Measurements from ENCODE around the gene DNAAF8.
"Not testable (repeated sequence)": the region's sequence is repeated elsewhere in the genome, so short reads cannot be mapped to it uniquely, and the experiment has no call there.

DNAAF8 gene

DNA sequence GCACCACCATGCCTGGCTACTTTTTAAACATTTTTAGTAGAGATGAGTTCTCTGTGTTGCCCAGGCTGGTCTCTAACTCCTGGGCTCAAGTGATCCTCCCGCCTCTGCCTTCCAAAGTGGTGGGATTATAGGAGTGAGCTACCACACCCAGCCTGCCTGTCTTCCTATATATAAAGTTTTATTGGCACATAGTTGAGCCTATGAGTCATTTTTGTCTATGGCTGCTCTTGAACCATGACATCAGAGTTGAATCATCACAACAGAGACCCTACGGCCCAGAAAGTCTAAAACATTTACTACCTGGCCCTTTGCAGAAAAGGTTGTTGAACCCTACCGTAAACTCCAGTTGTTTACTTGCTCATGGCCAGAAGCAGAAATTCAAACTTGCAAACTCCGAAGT lies 45.9 kb downstream of the DNAAF8 start:
- no peak for DNase-seq (ENCODE audit: low read depth in 1 of 2, low spot score in 1 of 2)

DNA sequence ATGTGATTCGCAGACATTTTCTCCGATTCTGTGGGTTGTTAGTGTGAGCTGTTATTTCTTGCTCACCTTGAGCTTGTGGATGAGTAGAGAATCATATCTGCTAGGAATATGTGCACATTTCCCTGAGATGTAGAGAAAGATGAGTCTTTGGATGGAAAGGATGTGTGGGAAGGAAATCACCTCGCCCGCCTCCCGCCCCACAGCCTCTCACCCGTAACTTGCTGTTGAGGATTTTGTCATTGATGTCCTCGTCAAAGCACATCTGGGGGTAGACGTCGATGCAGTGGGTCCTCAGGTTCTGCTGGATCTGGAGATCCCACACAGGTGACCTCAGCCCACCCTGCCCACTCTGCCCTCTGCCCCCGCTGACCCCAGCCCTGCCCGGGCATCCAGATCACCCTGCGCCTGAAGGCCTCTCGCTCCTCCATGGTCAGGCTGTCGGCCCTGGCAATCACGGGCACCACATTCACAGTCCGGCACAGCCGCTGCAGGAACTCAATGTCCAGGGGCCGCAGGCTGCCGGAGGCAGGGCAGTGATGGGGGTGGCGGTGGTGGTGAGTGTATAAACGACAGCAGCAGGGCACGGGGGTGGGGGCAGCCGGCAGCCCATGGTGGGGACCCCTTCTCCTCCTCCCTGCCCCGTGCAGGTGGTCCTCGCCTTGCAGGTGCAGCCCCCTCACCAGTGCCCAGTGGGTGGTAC lies 49.1 kb downstream of the DNAAF8 start:
- DNase-seq (ENCODE audit: low read depth in 1 of 2, low spot score in 1 of 2): no peak

DNA sequence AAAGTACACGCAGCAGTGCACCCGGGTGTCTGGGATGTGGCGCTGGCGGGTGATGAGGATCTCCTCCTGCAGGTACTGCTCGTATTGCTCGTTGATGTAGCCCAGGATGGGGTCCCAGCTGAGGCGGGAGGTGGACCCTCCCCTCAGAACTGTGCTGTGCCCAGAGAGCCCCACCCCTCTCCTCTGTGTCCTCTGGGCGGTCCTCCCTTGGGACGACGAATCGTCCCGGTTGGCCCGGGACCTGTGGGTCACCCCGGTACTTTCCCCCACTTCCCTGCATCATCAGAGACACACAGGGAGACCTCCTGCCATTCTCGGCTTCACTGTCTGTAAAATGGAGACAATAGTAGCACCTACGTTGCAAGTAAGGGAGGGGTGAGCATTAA lies 49.6 kb downstream of the DNAAF8 start:
- no peak for DNase-seq (ENCODE audit: low read depth in 1 of 2, low spot score in 1 of 2)

DNA sequence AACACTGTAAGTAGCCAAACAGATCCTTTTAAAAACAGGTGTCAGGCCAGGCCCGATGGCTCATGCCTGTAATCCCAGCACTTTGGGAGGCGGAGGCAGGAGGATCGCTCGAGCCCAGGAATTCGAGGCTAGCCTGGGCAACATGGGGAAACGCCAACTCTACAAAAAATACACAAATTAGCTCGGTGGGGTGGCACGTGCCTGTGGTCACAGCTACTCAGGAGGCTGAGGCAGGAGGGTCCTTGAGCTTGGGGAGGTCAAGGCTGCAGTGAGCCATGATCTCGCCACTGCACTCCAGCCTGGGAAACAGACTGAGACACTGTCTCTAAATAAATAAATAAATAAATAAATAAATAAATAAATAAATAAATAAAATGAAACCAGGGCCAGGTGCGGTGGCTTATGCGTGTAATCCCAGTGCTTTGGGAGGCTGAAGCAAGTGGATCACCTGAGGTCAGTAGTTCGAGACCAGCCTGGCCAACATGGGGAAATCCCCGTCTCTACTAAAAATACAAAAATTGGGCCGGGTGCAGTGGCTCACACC lies 50.2 kb downstream of the DNAAF8 start:
- DNase-seq (ENCODE audit: low read depth in 1 of 2, low spot score in 1 of 2): not testable (repeated sequence)

DNA sequence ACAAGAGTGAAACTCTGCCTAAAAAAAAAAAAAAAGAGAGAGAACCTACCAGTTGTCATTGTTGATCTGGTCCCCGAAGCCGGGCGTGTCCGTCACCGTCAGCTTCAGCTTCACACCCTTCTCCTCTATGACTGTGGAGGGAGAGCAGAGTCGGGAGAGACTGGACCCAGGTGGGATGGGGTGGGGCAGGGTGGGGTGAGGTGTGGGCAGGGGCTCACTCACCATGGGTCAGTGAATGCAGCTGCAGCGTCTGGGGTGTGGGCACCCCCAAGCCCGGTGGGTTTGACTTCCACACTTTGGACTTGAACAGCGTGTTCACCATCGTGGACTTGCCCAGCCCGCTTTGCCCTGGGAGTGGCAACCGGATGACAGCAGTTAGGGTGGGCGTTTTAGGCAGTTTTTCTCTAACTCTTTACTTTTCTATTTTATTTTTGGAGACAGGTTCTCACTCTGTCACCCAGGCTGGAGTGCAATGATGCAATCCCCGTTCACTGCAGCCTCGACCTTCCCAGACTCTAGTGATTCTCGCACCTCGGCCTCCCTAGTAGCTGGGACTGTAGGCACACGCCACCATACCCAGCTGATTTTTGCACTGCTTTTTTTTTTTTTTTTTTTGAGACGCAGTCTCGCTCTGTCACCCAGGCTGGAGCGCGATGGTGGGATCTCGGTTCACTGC lies 51.6 kb downstream of the DNAAF8 start:
- DNase-seq (ENCODE audit: low read depth in 1 of 2, low spot score in 1 of 2): no peak

DNA sequence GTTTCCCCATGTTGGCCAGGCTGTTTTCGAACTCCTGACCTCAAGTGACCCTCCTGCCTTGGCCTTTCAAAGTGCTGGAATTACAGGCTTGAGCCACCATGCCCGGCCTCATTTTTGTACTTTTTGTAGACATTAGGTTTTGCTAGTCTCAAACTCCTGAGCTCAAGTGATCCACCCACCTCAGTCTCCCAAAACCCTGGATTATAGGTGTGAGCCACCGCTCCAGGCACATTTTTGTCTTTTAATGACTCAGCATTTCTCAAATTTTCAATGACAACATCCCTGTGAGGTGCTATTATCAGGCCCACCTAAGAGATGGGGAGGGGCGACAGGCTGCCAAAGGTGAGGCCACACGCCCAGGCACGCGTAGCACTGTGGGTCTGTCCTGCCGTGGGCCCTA lies 52.7 kb downstream of the DNAAF8 start:
- no peak for DNase-seq (ENCODE audit: low read depth in 1 of 2, low spot score in 1 of 2)

DNA sequence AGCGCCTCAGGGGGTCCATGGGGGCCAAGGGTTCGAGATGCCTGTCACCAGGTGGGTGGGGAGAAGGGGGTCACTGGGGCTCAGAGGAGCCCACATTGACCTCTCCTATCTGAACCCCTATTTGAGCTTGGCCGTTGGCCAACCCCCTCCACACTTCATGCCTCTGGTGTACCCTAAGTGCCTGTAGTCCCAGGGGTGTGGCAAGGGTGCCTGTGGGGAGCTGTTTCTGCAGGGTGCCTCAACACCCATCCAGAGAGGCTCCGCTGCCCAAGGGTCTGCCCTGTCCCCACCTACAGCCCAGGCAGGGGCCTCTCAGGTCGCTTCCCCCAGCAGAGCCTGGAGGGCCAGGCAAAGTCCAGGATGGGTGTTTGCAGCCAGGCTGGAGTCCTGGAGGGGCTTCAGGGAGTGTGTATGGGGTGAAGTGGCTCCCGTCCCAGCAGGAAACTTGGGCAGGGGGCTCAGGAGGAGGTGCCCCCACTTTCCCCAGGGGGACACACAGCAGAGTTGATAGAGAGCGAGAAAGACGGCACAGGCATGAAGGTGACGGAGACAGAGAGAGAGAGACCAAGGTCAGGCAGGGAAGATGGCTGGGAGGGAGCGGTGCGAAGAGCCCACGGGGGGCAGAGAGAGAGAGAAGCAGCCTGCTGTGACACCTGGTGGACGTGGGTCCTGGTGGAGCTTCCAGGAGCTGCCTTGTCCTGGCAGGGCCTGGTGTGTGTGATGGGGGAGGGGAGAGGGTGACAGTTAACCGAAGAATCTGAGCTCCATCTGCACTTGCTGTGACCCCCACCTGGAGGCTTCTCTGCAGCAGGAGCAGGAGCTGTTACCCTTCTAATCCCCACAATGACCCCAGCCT lies 53.5 kb downstream of the DNAAF8 start, which contains the start of gene SEPTIN12:
Gene SEPTIN12, minus strand, starts transcription at position 719 of the 856 bp plus-strand sequence. Its CDS starts 700 bp downstream, at position 19.
- no peak for DNase-seq (ENCODE audit: low read depth in 1 of 2, low spot score in 1 of 2)

DNA sequence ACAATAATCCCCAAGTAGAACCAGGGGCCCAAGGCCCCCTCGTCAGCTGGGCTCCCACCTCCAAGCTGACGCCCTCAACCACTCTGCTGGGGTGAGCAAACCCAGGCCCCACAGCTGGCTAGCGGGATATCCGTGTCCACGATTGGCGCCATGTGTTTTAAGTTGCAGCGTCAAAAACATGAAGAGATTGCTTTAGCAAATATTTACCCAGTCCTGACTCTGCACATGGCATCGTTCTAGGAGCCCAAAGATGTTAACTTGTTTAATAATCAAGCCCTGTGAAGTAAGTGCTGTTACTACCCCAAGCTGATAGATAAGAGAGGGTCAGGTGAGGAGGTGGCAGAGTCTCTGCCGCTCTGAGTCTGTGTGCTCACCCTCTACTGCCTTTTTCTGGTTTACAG lies 54.2 kb downstream of the DNAAF8 start:
- no peak for DNase-seq (ENCODE audit: low read depth in 1 of 2, low spot score in 1 of 2)

DNA sequence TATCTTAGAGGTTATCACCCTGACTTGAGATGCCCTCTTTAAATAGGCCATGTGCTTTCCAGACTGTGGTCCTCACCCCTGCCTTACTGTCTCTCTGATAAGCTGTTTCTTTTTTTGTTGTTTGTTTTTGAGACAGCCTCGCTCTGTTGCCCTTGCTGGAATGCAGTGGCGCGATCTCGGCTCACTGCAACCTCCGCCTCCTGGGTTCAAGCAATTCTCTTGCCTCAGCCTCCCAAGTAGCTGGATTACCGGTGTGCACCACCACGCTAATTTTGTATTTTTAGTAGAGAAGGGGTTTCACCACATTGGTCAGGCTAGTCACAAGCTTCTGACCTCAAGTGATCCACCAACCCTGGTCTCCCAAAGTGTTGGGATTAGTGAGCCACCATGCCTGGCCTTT lies 54.6 kb downstream of the DNAAF8 start:
- DNase-seq (ENCODE audit: low read depth in 1 of 2, low spot score in 1 of 2): no peak

DNA sequence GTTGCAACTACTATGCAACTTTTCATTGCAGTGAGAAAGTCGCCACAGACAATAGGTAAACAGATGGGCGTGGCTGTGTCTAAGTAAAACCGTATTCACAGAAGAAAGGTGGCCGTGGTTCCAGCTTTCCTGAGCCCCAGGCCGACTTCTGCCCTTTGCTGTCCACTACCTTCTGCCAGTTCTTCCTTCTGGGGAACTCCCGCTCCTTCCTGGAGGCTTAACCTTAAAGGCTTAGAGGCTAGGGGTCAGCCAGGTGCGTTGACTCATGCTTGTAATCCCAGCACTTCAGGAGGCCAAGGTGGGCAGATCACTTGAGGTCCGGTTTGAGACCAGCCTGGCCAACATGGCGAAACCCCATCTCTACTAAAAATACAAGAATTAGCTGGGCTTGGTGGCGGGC lies 55.9 kb downstream of the DNAAF8 start:
- no peak for DNase-seq (ENCODE audit: low read depth in 1 of 2, low spot score in 1 of 2)

DNA sequence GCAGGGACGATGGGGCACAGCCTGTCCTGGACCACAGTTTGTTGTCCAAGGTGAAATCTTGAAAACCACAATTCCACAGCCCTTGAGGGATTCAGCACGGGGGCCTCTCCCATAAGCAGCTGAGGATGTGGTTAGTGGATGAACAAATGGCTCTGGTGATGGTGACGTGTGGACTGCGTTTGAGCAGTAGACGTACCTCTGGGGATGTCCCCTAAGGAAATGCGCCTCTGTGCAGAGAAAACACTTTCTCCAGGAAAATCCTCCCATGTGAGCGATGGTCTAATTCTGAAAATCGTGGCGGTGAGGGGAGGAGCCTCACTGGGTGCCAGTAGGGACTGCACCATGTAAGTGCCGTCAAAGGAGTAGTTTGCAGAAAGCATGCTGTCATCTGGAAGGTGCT lies 56.5 kb downstream of the DNAAF8 start:
- no peak for DNase-seq (ENCODE audit: low read depth in 1 of 2, low spot score in 1 of 2)

DNA sequence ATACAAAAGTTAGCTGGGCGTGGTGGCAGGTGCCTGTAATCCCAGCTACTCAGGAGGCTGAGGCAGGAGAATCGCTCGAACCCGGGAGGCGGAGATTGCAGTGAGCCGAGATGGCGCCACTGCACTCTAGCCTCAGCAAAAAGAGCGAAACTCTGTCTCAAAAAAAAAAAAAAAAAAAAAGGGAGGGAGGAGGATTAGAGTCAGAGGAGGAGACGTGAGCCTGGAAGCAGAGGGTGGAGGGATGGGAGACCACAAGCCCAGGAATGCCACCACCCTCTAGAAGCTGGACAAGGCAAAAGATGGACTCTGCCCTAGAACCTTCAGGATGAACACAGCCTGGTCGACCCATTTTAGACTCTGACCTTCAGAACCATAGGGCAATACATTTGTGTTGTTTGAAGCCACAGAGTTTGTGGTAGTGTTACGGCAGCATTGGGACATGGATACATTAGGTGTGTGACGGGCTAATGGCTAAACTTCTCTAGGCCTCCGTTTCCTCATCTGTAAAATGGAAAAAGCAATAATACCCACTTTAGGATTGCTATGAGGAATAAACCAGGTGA lies 58.7 kb downstream of the DNAAF8 start:
- DNase-seq (ENCODE audit: low read depth in 1 of 2, low spot score in 1 of 2): no peak

DNA sequence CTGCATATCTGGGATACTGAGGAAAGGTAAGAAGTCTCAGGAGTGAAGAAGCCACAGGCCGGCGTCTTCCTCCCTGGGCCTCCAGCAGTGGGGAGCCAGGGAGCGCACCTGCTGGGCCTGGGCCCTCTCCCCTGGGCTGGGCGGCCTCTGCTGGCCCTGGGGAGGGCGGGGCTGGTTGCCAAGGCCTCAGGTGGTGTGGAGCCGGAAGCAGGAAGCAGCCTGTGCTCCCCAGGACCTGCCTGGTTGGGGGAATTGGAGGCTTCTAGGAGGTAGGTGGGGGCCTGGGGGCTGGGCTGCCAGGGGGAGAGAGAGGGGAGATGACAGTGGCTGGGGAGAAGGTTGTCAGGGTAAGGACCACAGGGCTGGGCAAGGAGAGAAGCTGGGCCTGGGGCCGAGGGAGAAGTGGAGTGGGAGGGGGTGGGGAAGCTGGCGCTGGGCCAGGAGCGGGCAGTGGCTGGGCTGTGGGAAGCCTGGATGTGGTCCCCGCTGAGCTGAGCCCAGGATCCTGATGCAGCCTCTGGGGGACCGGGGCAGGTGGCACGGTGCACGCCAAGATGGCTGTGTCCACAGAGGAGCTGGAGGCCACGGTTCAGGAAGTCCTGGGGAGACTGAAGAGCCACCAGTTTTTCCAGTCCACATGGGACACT lies 61.0 kb downstream of the DNAAF8 start, which contains the start of gene SMIM22:
Gene SMIM22, plus strand, starts transcription at position 189 of the 647 bp plus-strand sequence. Its CDS starts 366 bp downstream, at position 555.
- DNase-seq (ENCODE audit: low read depth in 1 of 2, low spot score in 1 of 2): no peak

DNA sequence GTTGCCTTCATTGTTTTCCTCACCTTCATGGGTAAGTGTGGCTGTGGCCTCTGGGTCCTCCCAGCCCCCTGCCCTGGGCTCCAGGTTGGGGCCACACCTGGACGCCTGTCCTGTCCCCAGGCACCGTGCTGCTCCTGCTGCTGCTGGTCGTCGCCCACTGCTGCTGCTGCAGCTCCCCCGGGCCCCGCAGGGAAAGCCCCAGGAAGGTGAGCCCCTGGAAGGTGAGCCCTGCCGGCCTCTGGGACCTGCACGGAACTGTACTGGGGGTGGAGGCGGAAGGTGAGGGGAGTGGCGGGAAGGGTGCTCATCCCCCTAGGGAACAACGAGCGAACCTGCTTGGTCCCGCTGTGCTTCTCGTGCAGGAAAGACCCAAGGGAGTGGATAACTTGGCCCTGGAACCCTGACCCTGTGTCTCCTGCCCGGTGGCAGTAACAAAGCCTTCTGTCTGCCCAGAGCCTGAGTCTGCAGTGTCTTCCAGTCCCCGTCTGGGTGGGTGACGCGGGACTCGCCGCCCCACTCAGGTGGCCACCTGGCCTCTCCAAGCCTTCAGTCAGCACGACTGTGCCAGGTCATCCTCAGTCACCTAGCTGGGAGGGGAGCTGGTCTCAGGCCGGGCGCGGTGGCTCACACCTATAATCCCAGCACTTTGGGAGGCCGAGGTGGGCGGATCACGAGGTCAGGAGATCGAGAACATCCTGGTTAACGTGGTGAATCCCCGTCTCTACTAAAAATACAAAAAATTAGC lies 61.7 kb downstream of the DNAAF8 start:
- DNase-seq (ENCODE audit: low read depth in 1 of 2, low spot score in 1 of 2): no peak

DNA sequence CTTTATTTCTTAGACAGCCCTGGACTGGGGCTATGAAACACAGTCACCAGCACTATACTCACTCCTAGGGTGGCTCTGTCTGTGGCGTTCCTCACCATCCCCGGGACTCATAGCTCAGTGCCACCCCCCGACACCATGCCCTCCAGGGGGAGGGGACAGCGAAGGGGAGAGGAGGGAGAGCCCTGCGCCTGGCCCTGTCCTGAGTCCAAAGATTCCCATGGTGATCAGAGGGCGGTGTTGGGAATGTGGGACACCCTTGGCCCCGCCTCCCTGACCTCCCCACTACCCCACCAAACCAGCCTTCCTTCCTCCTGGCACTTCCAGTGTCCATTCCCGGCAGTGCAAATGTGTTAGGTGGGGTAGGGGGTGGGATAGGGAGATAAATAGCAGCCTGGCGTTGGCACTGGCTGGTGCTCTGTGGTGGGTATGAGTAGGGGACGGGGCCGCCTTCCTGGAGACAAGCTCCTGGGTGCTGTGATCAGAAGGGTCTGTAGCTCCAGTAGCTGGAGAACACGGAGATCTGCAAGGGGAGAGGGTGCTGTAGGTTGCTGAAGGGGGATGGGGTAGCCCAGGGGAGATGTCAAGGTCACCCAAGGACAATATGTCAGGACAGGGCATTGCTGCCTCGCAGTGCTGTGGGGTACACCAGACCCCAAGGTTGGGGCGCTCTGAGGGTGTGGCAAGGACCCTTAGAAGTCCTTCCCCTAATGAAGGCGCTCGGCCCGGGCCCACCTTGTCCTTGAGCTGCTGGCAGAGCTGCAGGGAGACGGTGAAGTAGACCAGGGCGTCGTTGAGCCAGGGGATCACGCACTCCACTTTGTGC lies 62.9 kb downstream of the DNAAF8 start:
- no peak for DNase-seq (ENCODE audit: low read depth in 1 of 2, low spot score in 1 of 2)

DNA sequence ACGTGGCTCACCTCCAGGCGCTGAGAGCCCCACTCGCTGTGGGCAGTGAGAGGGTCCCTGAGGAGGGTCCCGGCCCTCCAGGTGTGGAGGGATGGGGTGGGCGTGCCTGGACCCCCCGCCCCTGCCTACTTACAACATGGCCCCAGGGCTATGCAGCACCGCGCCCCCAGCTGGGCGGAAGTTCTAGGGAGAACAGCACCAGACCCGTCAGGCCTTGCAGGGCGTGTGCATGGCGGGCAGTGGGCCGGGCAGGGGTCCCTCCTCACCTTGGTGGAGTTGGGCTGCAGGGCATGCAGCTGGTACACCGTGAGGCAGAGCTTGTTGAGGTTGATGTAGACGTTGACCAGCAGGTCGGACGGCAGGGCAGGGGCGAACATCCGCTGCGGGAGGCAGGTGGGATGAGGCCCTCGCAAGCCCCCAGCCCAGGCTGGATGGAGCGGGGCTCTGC lies 63.5 kb downstream of the DNAAF8 start:
- no peak for DNase-seq (ENCODE audit: low read depth in 1 of 2, low spot score in 1 of 2)

DNA sequence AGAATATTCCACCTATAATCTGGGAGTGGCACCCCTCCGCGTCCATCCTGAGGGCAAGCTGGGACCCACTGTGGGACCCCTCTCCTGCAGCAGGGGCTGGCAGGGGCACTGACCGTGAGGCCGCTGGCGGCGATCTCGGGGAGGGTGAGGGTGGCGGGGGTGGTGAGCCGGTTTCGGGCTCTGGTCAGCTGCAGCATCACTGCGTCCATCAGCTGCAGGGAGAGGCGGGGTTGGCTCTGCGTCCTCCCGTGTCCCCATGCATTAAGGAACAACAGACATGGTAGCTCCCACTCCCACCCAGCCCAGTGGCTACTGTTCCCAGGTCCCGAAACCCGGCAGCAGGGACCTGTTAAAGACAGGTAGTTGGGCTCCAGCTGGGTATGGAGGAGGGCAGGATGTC lies 64.1 kb downstream of the DNAAF8 start:
- no peak for DNase-seq (ENCODE audit: low read depth in 1 of 2, low spot score in 1 of 2)
